DOHH2 (cell line): ENCODE results near the gene CLN5.

Experiments
- CTCF ChIP-seq: fragments of 200-600 bp; sonication (generic); IDR thresholded peaks from one replicate; pipeline ENCODE4 v1.5.1; 2014; ENCODE audit warnings: antibody characterized with exemption, mild to moderate bottlenecking, low read depth, low read length; ENCODE audit not compliant: poor library complexity, severe bottlenecking
- EZH2phosphoT487 ChIP-seq: fragments of 200-600 bp; sonication (generic); IDR thresholded peaks from 2 replicates; pipeline ENCODE4 v1.6.1; 2017; ENCODE audit warnings: borderline replicate concordance, mild to moderate bottlenecking, antibody characterized with exemption, low read length, moderate library complexity, mixed read lengths

- TF ChIP-seq CTCF (no peak), EZH2phosphoT487 (no peak)
Observed at GRCh38 chr13:76993021-76993420, 1.1 kb downstream of the CLN5 start.
